ENCODE results near the gene AMH.

Gene AMH

GRCh38 chr19:2269244-2270156 lies 20.4 kb downstream of the AMH start:
- H3K4me3 ChIP-seq (ENCODE audit: low read depth, low read length), result peak overlapping the region; percentile 99
- peak overlapping the region; percentile 100 for H3K4ac ChIP-seq (ENCODE audit: low read depth, low read length)
- H3K27me3 ChIP-seq (ENCODE audit: insufficient read depth, low read length), result no peaks in the 10 kb centered on the region
- no peaks in the 10 kb centered on the region for H3K9me3 ChIP-seq (ENCODE audit: insufficient read depth, low read depth, low read length)
- peak overlapping the region; percentile 59 for H4K8ac ChIP-seq (ENCODE audit: low read depth, low read length)
- peak overlapping the region; percentile 88 for H4K91ac ChIP-seq (ENCODE audit: low read depth, low read length)
- H3K27ac ChIP-seq (ENCODE audit: low read depth, low read length), result peak overlapping the region; percentile 91
- peak; percentile 94 to 98 for DNase-seq
- H4K12ac ChIP-seq (ENCODE audit: low read depth, low read length), result no peak overlapping the region
- H2BK120ac ChIP-seq (ENCODE audit: insufficient read depth, low read length, poor library complexity), result peak overlapping the region; percentile 87
- peaks cover 12 to 14% of the 10 kb centered on the region in 2 experiments for H3K4me1 ChIP-seq (ENCODE audit: control insufficient read depth in 1 of 2, insufficient read depth in 2 of 2, low read length in 2 of 2)
- H2AFZ ChIP-seq (ENCODE audit: insufficient read depth, low read length, poor library complexity), result peak overlapping the region; percentile 37
- H2BK5ac ChIP-seq (ENCODE audit: low read depth, low read length, poor library complexity), result peak overlapping the region; percentile 87
- no CpG with 5 or more reads among the region's 103 CpGs for WGBS (ENCODE audit: extremely low coverage, insufficient coverage, insufficient read length)
- H2BK12ac ChIP-seq (ENCODE audit: low read length), result no peak overlapping the region
- H2AK5ac ChIP-seq (ENCODE audit: low read length), result peak overlapping the region; percentile 70
- H3K79me1 ChIP-seq (ENCODE audit: low read length), result peaks cover 20% of the 10 kb centered on the region
- H3K23ac ChIP-seq (ENCODE audit: low read length), result no peak overlapping the region
- H3K79me2 ChIP-seq (ENCODE audit: control insufficient read depth, insufficient read depth, low read length, poor library complexity), result peaks cover 27% of the 10 kb centered on the region
- peak overlapping the region; percentile 82 for H3K18ac ChIP-seq (ENCODE audit: low read length)
- H3K4me2 ChIP-seq (ENCODE audit: low read length), result peak overlapping the region; percentile 85
- peak overlapping the region; percentile 97 for H3K14ac ChIP-seq (ENCODE audit: low read length)
- H3K9ac ChIP-seq (ENCODE audit: low read length), result peak overlapping the region; percentile 85
- peaks cover 24 to 27% of the 10 kb centered on the region in 2 experiments for H3K36me3 ChIP-seq (ENCODE audit: control insufficient read depth in 1 of 2, insufficient read depth in 2 of 2, low read length in 2 of 2)

DNA sequence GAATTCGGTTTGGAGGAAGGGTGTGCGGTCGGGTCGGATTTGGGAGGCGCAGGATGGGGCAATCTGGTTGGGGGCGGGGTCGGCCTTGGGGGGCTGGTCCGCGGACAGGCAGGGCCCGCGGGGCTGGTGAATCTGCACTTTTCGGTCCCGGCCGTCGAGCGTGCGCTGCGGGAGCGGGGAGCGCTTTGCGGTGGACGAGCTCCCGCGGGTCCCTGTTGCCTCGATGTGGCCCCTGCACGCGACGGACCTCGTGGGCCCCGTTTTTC lies 21.0 kb downstream of the AMH start:
- Histone ChIP-seq H2AK5ac (ENCODE audit: low read length) (peak overlapping the region; percentile 97), H3K4me2 (ENCODE audit: low read length) (peak overlapping the region; percentile 68), H3K18ac (ENCODE audit: low read length) (peak overlapping the region; percentile 82), H3K9ac (ENCODE audit: low read length) (peak overlapping the region; percentile 85), H3K79me2 (ENCODE audit: control insufficient read depth, insufficient read depth, low read length, poor library complexity) (peaks cover 27% of the 10 kb centered on the region), H3K9me3 (ENCODE audit: insufficient read depth, low read depth, low read length) (no peaks in the 10 kb centered on the region), H3K79me1 (ENCODE audit: low read length) (peaks cover 20% of the 10 kb centered on the region), H3K27me3 (ENCODE audit: insufficient read depth, low read length) (no peaks in the 10 kb centered on the region), H3K4me3 (ENCODE audit: low read depth, low read length) (peak overlapping the region; percentile 99), H3K4ac (ENCODE audit: low read depth, low read length) (peak overlapping the region; percentile 100), H4K91ac (ENCODE audit: low read depth, low read length) (peak overlapping the region; percentile 88), H3K36me3 (ENCODE audit: control insufficient read depth in 1 of 2, insufficient read depth in 2 of 2, low read length in 2 of 2) (peaks cover 24 to 27% of the 10 kb centered on the region in 2 experiments), H4K8ac (ENCODE audit: low read depth, low read length) (peak overlapping the region; percentile 45), H2BK12ac (ENCODE audit: low read length) (no peak overlapping the region), H3K14ac (ENCODE audit: low read length) (peak overlapping the region; percentile 97), H2AFZ (ENCODE audit: insufficient read depth, low read length, poor library complexity) (peak overlapping the region; percentile 40), H3K27ac (ENCODE audit: low read depth, low read length) (peak overlapping the region; percentile 91), H3K23ac (ENCODE audit: low read length) (no peak overlapping the region), H3K4me1 (ENCODE audit: control insufficient read depth in 1 of 2, insufficient read depth in 2 of 2, low read length in 2 of 2) (peaks cover 12 to 14% of the 10 kb centered on the region in 2 experiments), H4K12ac (ENCODE audit: low read depth, low read length) (peak overlapping the region; percentile 51), H2BK5ac (ENCODE audit: low read depth, low read length, poor library complexity) (peak overlapping the region; percentile 87), H2BK120ac (ENCODE audit: insufficient read depth, low read length, poor library complexity) (peak overlapping the region; percentile 87)
- no CpG with 5 or more reads among the region's 30 CpGs for WGBS (ENCODE audit: extremely low coverage, insufficient coverage, insufficient read length)
- peak in 1 of 2 donors; percentile 29 for DNase-seq

- H2BK12ac ChIP-seq (ENCODE audit: low read length), result no peak overlapping the region
- peak overlapping the region; percentile 91 for H3K27ac ChIP-seq (ENCODE audit: low read depth, low read length)
- H4K8ac ChIP-seq (ENCODE audit: low read depth, low read length), result peak overlapping the region; percentile 45
- peak overlapping the region; percentile 40 for H2AFZ ChIP-seq (ENCODE audit: insufficient read depth, low read length, poor library complexity)
- H3K4me3 ChIP-seq (ENCODE audit: low read depth, low read length), result peak overlapping the region; percentile 99
- H3K9ac ChIP-seq (ENCODE audit: low read length), result peak overlapping the region; percentile 88
- peaks cover 20% of the 10 kb centered on the region for H3K79me1 ChIP-seq (ENCODE audit: low read length)
- H2BK120ac ChIP-seq (ENCODE audit: insufficient read depth, low read length, poor library complexity), result peak overlapping the region; percentile 87
- H3K14ac ChIP-seq (ENCODE audit: low read length), result peak overlapping the region; percentile 97
- peaks cover 27% of the 10 kb centered on the region for H3K79me2 ChIP-seq (ENCODE audit: control insufficient read depth, insufficient read depth, low read length, poor library complexity)
- DNase-seq, result peak; percentile 77 to 88
- peak overlapping the region; percentile 100 for H3K4ac ChIP-seq (ENCODE audit: low read depth, low read length)
- peak overlapping the region; percentile 88 for H4K91ac ChIP-seq (ENCODE audit: low read depth, low read length)
- H3K4me1 ChIP-seq (ENCODE audit: control insufficient read depth in 1 of 2, insufficient read depth in 2 of 2, low read length in 2 of 2), result peaks cover 12 to 14% of the 10 kb centered on the region in 2 experiments
- peaks cover 28 to 32% of the 10 kb centered on the region in 2 experiments for H3K36me3 ChIP-seq (ENCODE audit: control insufficient read depth in 1 of 2, insufficient read depth in 2 of 2, low read length in 2 of 2)
- WGBS (ENCODE audit: extremely low coverage, insufficient coverage, insufficient read length), result no CpG with 5 or more reads among the region's 88 CpGs
- no peaks in the 10 kb centered on the region for H3K9me3 ChIP-seq (ENCODE audit: insufficient read depth, low read depth, low read length)
- peak overlapping the region; percentile 51 for H4K12ac ChIP-seq (ENCODE audit: low read depth, low read length)
- peak overlapping the region; percentile 82 for H3K18ac ChIP-seq (ENCODE audit: low read length)
- H3K4me2 ChIP-seq (ENCODE audit: low read length), result peak overlapping the region; percentile 73
- peak overlapping the region; percentile 97 for H2AK5ac ChIP-seq (ENCODE audit: low read length)
- peak overlapping the region; percentile 87 for H2BK5ac ChIP-seq (ENCODE audit: low read depth, low read length, poor library complexity)
- no peak overlapping the region for H3K23ac ChIP-seq (ENCODE audit: low read length)
- no peaks in the 10 kb centered on the region for H3K27me3 ChIP-seq (ENCODE audit: insufficient read depth, low read length)
These were observed 21.5 kb downstream of the AMH start for GRCh38 chr19:2270423-2271233.
